IMR-90 (cell line): ENCODE data around the gene GRIA4.

Experiments
- FOS ChIP-seq: fragments of 150-350 bp; IDR thresholded peaks from 2 replicates; pipeline ENCODE4 v1.6.1; 2016; ENCODE audit warnings: low read depth, low read length
- NFE2L2 ChIP-seq: fragments of 150-350 bp; IDR thresholded peaks from 2 replicates; pipeline ENCODE4 v1.6.1; 2016; ENCODE audit warnings: low read depth, mild to moderate bottlenecking, low read length
- POLR2A ChIP-seq: IDR thresholded peaks from 2 replicates; pipeline ENCODE4 v1.6.1; 2012; ENCODE audit warnings: mild to moderate bottlenecking, low read depth, low read length
- RAD21 ChIP-seq: IDR thresholded peaks from 2 replicates; pipeline ENCODE4 v1.6.1; 2012; ENCODE audit warnings: low read length, improper control_type of control experiment
- RCOR1 ChIP-seq: IDR thresholded peaks from 2 replicates; pipeline ENCODE4 v1.6.1; 2012; ENCODE audit warnings: mild to moderate bottlenecking, low read length, improper control_type of control experiment; ENCODE audit not compliant: insufficient replicate concordance
- TF ChIP-seq, protein P1 (sequence below): conservative IDR thresholded peaks from 2 replicates; pipeline ENCODE4 v1.5.1; 2012; ENCODE audit warnings: mild to moderate bottlenecking, low read depth, low read length, improper control_type of control experiment
- TF ChIP-seq, protein P2 (sequence below): fragments of 150-350 bp; IDR thresholded peaks from 2 replicates; pipeline ENCODE4 v1.6.1; 2017; ENCODE audit warnings: mild to moderate bottlenecking, antibody characterized with exemption, low read length, low read depth

DNA sequence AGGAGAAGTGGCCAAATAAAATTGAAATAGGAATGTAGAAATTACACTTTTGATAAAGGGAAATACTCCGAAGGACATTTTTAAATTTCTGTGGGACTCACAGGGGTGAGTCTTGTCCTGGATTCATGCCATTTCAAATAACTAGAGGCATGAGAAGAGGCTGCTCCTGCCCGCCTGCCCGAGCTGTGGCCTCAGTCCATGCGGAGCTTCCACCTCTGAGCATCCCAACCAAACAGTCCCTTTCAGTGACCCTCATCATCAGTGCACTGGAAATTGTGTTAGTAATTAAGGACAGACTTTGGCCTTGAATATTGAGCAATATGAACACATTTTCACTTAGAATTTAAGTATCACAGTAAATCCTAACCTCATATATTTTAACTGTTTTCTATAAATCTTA lies 25.6 kb downstream of the GRIA4 start:
- TF ChIP-seq POLR2A (no peak), NFE2L2 (no peak), RCOR1 (no peak), FOS (no peak), RAD21 (no peak)
- TF ChIP-seq, protein P1, sequence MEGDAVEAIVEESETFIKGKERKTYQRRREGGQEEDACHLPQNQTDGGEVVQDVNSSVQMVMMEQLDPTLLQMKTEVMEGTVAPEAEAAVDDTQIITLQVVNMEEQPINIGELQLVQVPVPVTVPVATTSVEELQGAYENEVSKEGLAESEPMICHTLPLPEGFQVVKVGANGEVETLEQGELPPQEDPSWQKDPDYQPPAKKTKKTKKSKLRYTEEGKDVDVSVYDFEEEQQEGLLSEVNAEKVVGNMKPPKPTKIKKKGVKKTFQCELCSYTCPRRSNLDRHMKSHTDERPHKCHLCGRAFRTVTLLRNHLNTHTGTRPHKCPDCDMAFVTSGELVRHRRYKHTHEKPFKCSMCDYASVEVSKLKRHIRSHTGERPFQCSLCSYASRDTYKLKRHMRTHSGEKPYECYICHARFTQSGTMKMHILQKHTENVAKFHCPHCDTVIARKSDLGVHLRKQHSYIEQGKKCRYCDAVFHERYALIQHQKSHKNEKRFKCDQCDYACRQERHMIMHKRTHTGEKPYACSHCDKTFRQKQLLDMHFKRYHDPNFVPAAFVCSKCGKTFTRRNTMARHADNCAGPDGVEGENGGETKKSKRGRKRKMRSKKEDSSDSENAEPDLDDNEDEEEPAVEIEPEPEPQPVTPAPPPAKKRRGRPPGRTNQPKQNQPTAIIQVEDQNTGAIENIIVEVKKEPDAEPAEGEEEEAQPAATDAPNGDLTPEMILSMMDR: no peak
- TF ChIP-seq, protein P2, sequence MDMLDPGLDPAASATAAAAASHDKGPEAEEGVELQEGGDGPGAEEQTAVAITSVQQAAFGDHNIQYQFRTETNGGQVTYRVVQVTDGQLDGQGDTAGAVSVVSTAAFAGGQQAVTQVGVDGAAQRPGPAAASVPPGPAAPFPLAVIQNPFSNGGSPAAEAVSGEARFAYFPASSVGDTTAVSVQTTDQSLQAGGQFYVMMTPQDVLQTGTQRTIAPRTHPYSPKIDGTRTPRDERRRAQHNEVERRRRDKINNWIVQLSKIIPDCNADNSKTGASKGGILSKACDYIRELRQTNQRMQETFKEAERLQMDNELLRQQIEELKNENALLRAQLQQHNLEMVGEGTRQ: no peak
